Vagina (tissue), 2 donors: Measurements from ENCODE around the gene STX10. TPM values are rescaled to one million over a fixed set of nuclear protein-coding genes. Genes with fewer than 3 reads are reported as not detected.

Experiments
- DNase-seq, 2 donors: peaks; one replicate each; pipeline ENCODE4 v3.0.0-alpha.2; 2017; ENCODE audit errors: extremely low spot score in 2 of 2
- H3K27ac ChIP-seq: fragments of 200-600 bp; sonication (generic); one replicate; pipeline ENCODE4 v1.5.1; 2019
- H3K27me3 ChIP-seq: fragments of 200-600 bp; sonication (generic); one replicate; pipeline ENCODE4 v1.5.1; 2019
- H3K36me3 ChIP-seq, 2 donors: fragments of 200-600 bp; sonication (generic); one replicate each; pipeline ENCODE4 v1.5.1; 2017 to 2019
- H3K4me1 ChIP-seq: fragments of 200-600 bp; sonication (generic); one replicate; pipeline ENCODE4 v1.5.1; 2019
- H3K4me3 ChIP-seq, 2 donors: fragments of 200-600 bp; sonication (generic); 1 replicate in 1 of 2; 2 replicates in 1 of 2; pipeline ENCODE4 v1.5.1; 2016 to 2019
- H3K9me3 ChIP-seq: fragments of 200-600 bp; sonication (generic); one replicate; pipeline ENCODE4 v1.5.1; 2019
- POLR2A ChIP-seq, 2 donors: fragments of 450-650 bp; IDR thresholded peaks; one replicate each; pipeline ENCODE4 v1.6.1; 2017; ENCODE audit warnings: antibody characterized with exemption in 2 of 2, mild to moderate bottlenecking in 2 of 2, moderate library complexity in 2 of 2
- POLR2AphosphoS5 ChIP-seq, 2 donors: sonication (generic); formaldehyde crosslinking; IDR thresholded peaks; one replicate each; pipeline ENCODE4 v1.9.0; 2017; ENCODE audit warnings: antibody characterized with exemption in 2 of 2, mild to moderate bottlenecking in 2 of 2, low read depth in 1 of 2; ENCODE audit not compliant: insufficient read depth in 1 of 2
- intact Hi-C: fragments of 100-400 bp; cut with DNase I; formaldehyde crosslinking; loops from one replicate; pipeline ENCODE4 v1.15.1; 2023
- total RNA-seq: library from RNA; depleted of rRNA; stranded (reverse); fragments of >200 nt; gene quantifications from one replicate; pipeline ENCODE4 v1.2.3, GENCODE V29; 2016
- TF ChIP-seq, protein P1 (sequence below), 3 experiments: fragments of 450-650 bp in 2 of 3; fragments of 200-600 bp in 1 of 3; sonication (generic) in 1 of 3; IDR thresholded peaks; one replicate each; pipeline ENCODE4 v1.5.1; 2017 to 2019; ENCODE audit warnings: antibody characterized with exemption in 3 of 3, mild to moderate bottlenecking in 2 of 3, moderate library complexity in 2 of 3

The STX10 gene
- total RNA-seq, 1 donor from 2014 or later: 71.5 TPM

DNA sequence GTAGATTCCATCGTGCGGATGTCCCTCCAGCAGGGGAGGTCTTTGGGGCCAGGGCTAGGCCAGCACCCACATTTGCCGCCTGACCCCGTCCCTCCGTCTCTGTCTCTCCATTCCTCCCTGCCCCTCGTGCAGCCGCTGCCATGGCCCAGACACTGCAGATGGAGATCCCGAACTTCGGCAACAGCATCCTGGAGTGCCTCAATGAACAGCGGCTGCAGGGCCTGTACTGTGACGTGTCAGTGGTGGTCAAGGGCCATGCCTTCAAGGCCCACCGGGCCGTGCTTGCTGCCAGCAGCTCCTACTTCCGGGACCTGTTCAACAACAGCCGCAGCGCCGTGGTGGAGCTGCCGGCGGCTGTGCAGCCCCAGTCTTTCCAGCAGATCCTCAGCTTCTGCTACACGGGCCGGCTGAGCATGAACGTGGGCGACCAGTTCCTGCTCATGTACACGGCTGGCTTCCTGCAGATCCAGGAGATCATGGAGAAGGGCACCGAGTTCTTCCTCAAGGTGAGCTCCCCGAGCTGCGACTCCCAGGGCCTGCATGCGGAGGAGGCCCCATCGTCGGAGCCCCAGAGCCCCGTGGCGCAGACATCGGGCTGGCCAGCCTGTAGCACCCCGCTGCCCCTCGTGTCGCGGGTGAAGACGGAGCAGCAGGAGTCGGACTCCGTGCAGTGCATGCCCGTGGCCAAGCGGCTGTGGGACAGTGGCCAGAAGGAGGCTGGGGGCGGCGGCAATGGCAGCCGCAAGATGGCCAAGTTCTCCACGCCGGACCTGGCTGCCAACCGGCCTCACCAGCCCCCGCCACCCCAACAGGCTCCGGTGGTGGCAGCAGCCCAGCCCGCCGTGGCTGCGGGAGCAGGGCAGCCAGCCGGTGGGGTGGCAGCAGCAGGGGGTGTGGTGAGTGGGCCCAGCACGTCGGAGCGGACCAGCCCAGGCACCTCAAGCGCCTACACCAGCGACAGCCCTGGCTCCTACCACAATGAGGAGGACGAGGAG lies 14.8 kb downstream of the STX10 start:
- no peak overlapping the region for H3K27ac ChIP-seq
- TF ChIP-seq POLR2AphosphoS5 (IDR thresholded peaks at IDR 0.05; ENCODE audit: insufficient read depth in 1 of 2, low read depth in 1 of 2) (no peak), POLR2A (IDR thresholded peaks at IDR 0.05) (no peak)
- TF ChIP-seq, protein P1, sequence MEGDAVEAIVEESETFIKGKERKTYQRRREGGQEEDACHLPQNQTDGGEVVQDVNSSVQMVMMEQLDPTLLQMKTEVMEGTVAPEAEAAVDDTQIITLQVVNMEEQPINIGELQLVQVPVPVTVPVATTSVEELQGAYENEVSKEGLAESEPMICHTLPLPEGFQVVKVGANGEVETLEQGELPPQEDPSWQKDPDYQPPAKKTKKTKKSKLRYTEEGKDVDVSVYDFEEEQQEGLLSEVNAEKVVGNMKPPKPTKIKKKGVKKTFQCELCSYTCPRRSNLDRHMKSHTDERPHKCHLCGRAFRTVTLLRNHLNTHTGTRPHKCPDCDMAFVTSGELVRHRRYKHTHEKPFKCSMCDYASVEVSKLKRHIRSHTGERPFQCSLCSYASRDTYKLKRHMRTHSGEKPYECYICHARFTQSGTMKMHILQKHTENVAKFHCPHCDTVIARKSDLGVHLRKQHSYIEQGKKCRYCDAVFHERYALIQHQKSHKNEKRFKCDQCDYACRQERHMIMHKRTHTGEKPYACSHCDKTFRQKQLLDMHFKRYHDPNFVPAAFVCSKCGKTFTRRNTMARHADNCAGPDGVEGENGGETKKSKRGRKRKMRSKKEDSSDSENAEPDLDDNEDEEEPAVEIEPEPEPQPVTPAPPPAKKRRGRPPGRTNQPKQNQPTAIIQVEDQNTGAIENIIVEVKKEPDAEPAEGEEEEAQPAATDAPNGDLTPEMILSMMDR (IDR thresholded peaks at IDR 0.05): no peak
- H3K9me3 ChIP-seq: no peaks in the 10 kb centered on the region
- H3K36me3 ChIP-seq: peaks cover 0 to 46% of the 10 kb centered on the region in 2 donors
- H3K4me3 ChIP-seq: no peak overlapping the region
- no peaks in the 10 kb centered on the region for H3K4me1 ChIP-seq
- intact Hi-C loops: no loop called here
- H3K27me3 ChIP-seq: no peaks in the 10 kb centered on the region
- no peak for DNase-seq

DNA sequence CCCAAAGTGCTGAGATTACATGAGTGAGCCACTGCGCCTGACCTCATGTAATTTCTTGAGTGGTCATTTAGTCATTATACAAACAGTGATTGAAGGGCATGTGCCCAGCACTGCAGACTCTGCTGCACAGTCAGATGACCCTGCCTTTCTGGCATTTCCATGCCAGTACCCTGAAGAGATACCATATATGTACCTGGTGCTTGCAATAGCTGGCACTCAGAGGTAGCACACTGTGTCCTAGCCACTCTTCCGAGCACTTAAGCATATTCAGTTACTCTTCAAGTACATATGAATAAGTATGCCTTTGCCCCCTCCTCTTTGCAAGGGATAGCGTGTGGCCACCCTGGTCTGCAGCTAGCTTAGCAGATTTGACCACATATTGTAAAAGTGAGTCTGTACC lies 15.5 kb downstream of the STX10 start:
- DNase-seq: no peak
- H3K4me1 ChIP-seq: no peaks in the 10 kb centered on the region
- no peaks in the 10 kb centered on the region for H3K9me3 ChIP-seq
- H3K4me3 ChIP-seq: no peak overlapping the region
- no peak overlapping the region for H3K27ac ChIP-seq
- no peak for TF ChIP-seq POLR2A (IDR thresholded peaks at IDR 0.05)
- TF ChIP-seq, protein P1 (IDR thresholded peaks at IDR 0.05): no peak
- no peak for TF ChIP-seq POLR2AphosphoS5 (IDR thresholded peaks at IDR 0.05; ENCODE audit: insufficient read depth in 1 of 2, low read depth in 1 of 2)
- intact Hi-C loops: no loop called here
- peaks cover 0 to 41% of the 10 kb centered on the region in 2 donors for H3K36me3 ChIP-seq
- H3K27me3 ChIP-seq: no peaks in the 10 kb centered on the region

DNA sequence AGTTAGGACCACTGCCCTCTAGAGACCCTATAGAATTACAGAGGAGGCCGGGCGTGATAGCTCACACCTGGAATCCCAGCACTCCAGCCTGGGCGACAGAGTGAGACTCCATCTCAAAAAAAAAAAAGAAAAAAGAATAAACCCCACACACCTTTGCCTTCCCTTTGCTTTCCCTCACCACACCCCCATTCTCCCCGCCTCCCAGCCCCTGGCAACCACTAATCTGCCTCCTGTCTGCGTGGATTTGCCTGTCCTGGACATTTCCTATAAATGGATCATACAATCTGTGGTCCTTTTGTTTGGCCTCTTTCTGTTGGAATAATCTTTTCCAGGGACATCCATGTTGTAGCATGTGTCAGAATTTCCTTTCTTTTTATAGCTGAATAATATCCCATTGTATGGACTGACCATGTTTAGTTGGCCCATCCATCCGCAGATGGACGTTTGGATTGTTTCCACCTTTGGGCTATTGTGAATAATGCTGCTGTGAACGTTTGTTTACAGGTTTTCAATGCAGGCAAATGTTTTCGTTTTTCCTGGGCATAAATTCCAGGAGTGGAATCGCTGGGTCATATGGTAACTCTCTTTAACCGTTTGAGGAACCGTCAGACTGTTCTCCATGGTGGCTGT lies 16.8 kb downstream of the STX10 start:
- Histone ChIP-seq H3K27me3 (no peaks in the 10 kb centered on the region), H3K36me3 (peaks cover 0 to 32% of the 10 kb centered on the region in 2 donors), H3K4me3 (no peak overlapping the region), H3K27ac (no peak overlapping the region), H3K9me3 (no peaks in the 10 kb centered on the region), H3K4me1 (no peaks in the 10 kb centered on the region)
- intact Hi-C loops: no loop called here
- TF ChIP-seq, protein P1 (IDR thresholded peaks at IDR 0.05): no peak
- TF ChIP-seq POLR2A (IDR thresholded peaks at IDR 0.05): no peak
- no peak for DNase-seq

DNA sequence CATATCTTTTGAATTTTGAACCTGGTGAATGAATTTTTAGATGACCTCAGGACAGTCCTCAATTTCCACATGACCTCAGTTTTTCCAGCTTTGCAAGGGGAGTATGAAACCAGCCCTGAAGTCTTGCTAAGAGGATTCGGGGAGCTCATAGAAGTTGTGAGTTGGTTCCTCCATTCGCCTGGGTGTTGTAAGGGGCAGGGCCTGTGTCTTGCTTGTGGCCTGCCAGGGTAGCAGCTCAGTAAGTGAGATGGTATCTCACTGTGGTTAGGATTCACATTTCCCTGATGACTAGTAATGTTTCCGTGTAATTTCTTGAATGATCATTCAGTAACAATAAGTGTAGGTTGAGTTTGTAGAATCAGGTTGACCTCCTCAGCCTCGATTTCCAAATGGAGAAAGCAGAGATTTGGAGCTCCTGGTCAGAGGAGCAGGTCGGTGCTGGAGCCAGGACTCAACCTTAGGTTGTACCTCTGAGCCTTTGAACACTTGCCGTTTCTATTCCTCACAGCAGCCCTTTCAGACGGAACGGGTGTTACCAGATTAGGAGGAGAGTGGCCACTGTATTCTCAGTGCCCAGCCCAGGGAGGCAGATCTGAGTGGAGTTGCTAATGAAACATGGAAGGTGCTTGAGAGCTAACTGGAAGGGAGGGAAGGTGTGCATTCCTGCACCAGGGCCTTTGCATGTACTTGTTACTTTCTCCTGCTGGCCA lies 17.5 kb downstream of the STX10 start:
- DNase-seq: no peak
- no peaks in the 10 kb centered on the region for H3K27me3 ChIP-seq
- H3K27ac ChIP-seq: no peak overlapping the region
- H3K4me3 ChIP-seq: no peak overlapping the region
- TF ChIP-seq, protein P1 (IDR thresholded peaks at IDR 0.05): no peak
- TF ChIP-seq POLR2AphosphoS5 (IDR thresholded peaks at IDR 0.05; ENCODE audit: insufficient read depth in 1 of 2, low read depth in 1 of 2) (no peak), POLR2A (IDR thresholded peaks at IDR 0.05) (no peak)
- H3K36me3 ChIP-seq: peaks cover 0 to 25% of the 10 kb centered on the region in 2 donors
- H3K9me3 ChIP-seq: no peaks in the 10 kb centered on the region
- H3K4me1 ChIP-seq: no peaks in the 10 kb centered on the region
- intact Hi-C loops: no loop called here
